Umbilical cord (tissue), 2 donors: Measurements from ENCODE around the gene SLMAP. TPM values are rescaled to one million over a fixed set of nuclear protein-coding genes. Genes with fewer than 3 reads are reported as not detected.

Experiments used
- DNase-seq: peaks from one replicate; pipeline ENCODE4 v3.0.0-alpha.2; 2015; ENCODE audit warnings: low spot score
- total RNA-seq: library from RNA; depleted of rRNA; stranded (reverse); fragments of >200 nt; gene quantifications from one replicate; pipeline ENCODE4 v1.2.3, GENCODE V29; 2014; ENCODE audit warnings: low replicate concordance; ENCODE audit not compliant: insufficient read depth

SLMAP gene, protein sequence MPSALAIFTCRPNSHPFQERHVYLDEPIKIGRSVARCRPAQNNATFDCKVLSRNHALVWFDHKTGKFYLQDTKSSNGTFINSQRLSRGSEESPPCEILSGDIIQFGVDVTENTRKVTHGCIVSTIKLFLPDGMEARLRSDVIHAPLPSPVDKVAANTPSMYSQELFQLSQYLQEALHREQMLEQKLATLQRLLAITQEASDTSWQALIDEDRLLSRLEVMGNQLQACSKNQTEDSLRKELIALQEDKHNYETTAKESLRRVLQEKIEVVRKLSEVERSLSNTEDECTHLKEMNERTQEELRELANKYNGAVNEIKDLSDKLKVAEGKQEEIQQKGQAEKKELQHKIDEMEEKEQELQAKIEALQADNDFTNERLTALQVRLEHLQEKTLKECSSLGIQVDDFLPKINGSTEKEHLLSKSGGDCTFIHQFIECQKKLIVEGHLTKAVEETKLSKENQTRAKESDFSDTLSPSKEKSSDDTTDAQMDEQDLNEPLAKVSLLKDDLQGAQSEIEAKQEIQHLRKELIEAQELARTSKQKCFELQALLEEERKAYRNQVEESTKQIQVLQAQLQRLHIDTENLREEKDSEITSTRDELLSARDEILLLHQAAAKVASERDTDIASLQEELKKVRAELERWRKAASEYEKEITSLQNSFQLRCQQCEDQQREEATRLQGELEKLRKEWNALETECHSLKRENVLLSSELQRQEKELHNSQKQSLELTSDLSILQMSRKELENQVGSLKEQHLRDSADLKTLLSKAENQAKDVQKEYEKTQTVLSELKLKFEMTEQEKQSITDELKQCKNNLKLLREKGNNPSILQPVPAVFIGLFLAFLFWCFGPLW
- total RNA-seq: 805 TPM

DNA sequence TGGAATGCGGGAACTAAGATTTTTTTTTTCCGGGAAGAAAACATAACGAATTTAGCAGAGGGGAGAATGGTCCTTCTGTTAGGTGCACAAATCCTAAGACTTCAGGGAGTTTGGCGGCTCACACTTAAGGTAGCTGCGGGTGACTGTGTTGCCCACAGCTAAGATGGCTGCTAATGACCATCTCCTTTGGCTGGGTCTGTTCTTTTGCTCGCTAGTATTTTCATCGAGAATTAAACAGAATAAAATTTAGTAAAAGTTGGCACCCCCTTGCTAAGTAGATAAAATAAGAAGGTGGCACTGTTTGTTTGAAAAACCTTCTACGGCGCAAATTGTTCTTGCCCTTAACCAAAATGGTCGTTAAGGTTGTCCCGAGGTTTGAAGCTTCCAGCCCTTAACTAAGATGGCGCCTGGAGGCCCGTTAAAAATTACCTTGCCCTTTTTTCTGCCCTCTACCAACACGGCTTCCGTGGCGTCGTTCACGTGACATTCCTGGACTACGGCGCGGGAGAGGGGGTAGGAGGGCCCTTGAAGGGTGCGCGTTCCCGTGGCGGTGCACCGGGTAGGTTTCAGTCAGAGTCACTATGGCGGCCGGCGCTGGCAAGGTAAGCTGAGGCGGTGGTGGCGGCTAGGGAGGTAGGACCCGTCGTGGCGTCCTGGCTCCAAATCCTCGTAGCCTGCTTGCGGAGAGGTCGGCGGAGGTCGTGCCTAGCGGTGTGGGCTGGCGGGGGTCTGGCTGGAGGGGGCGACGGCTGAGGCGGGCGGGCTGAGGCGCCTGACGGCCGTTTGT, at the start of gene SLMAP:
SLMAP (plus strand) TSS at position 569 of the 787 bp plus-strand sequence. CDS start 1,343 bp downstream, outside the sequence.
- peak; percentile 99 for DNase-seq

DNA sequence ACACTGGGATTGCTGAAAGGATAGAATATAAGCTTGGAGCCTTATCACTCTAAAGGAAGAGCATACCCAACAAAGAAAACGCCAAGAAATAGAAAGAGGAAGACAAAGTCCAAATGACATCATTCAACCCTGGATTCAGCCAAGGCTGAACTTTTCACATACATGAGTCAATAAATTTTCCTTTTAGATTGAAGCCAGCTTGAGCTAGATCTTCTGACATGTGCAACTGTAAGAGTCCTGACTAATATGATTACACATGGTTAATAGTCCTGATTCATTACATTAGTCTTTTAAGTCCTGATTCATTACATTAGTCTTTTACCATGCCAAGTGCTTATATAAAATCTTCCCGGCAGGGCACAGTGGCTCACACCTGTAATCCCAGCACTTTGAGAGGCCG, 49.6 kb upstream of the SLMAP start:
- no peak for DNase-seq

DNA sequence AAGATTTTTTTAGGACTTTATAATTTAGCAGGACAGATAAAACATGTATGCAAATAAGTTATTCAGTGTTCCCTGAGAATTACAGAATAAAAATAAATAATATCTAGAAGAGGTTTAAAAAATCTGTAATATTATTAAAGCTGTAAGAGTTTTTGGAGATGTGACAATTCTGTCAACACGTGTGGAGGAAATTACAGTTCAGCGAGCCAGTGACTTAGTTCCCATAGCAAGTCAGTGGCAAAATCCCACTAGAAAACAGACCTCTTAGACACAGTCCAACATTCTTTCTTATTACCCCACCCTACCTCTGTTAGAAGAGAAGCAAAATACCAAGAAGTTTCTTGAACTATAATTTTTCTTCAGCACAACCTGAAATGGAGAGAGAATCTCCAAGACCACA, 47.1 kb upstream of the SLMAP start:
- no peak for DNase-seq

DNA sequence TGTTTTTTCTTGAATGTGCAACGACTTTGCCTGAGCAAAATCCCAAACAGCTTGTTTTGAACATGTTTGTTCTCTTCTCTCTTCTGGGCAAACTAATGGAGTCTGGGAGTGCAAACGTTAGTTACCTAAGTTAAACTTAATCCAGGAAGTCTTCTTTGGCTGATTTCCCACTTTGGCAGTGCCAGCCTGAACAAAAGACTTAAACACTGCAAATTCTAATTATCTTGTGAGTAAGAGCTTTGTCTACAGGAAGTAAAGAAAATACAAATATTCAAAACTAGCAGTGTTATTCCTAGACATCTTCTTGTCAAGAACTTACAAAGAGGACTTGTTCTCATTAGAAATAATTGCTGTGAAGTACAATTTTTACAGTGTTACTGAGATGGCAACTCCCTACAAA, 46.5 kb upstream of the SLMAP start:
- DNase-seq: no peak

DNA sequence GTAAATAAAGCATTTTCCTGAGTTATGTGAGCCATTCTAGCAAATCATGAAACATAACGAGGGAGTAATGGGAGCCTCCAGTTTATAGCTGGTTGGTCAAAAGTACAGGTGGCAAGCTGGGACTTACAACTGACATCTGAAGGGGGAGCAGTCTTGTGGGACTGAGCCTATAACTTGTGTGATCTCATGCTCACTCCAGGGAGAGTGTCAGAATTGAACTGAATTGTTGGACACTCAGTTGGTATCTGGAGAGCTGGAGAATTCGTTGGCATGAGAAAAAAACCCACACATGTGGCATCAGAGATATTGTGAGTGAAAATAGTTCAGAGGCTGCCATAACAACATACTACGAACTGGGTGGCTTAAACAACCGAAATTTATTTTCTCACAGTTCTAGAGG, 40.4 kb upstream of the SLMAP start:
- no peak for DNase-seq

DNA sequence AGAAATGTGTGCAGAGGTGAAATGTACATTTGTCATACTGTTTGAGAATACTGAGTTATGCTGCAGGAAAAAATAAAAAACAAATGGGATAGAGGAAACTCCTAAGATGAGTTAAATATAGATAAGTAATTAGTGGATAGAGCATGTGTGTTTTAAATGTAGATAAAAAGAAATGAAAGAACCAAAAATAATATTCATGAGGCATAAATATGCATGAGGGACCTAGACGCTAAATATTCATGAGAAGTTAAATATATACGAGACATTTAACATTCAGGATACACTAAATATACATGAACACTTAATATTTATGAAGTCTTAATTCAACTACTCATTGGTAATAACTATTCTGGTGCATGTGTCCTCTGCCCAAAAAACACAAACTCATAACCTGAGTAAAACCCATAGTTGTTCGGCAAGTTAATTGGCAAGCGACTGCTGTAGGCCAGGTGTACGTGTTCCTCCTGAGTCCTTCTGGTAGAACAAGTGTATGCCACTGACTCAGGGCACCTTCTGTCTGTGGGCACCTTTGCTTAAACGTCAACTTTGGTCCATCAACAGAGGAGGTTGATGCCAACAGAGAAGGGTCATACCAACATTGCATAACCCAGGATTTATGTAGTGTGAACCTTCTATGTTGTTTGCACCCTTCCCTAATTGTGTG, 38.8 kb upstream of the SLMAP start:
- DNase-seq: no peak

DNA sequence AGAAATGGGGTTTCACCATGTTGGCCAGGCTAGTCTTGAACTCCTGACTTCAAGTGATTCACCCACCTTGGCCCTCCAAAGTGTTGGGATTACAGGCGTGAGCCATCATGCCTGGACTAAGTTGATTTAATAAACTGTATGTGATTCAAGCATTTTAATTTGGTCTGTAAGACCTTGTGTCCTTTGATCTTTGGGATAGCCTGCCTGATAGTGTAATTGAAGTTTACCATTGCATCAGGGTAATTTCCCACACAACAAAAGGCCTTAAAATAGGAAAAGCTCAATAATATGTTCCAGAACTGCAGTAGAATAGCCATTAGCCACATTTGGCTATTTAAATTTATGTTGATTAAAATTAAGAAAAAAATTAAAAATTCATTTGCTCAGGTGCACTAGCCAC, 38.0 kb upstream of the SLMAP start:
- DNase-seq: no peak

DNA sequence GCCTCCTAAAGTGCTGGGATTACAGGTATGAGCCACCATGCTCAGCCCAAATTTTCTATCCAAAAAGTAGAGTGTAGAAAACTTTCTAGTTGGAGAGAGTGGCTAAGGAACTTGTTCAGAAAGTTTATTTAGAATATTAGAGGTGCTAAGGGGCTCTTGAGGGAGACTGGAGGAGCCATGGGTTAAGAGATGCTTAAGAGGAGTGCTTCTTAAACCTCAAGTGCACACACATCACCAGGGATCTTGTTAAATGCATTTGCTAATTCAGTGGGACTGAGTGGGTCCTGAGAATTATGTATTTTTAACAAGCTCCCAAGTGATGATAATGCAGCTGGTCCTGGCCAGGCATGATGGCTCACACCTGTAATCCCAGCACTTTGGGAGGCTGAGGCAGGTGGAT, 29.7 kb upstream of the SLMAP start:
- no peak for DNase-seq

DNA sequence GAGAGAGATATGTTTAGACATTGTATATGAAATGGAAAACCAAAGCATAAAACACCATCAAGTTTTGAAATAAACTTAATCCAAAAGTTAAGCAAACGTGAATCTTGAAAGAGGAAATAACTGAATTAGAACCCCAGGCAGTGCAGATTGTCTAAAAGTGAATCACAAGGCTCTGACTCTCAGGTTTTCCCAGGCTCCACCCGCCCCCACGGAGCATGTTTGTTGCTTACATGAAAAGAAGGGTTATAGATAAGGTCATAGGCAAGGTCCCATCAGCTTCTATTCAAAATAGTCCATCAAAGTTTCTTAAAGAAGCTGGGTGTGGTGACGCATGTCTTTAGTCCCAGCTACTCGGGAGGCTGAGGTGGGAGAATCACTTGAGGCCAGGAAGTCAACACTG, 29.0 kb upstream of the SLMAP start:
- no peak for DNase-seq

DNA sequence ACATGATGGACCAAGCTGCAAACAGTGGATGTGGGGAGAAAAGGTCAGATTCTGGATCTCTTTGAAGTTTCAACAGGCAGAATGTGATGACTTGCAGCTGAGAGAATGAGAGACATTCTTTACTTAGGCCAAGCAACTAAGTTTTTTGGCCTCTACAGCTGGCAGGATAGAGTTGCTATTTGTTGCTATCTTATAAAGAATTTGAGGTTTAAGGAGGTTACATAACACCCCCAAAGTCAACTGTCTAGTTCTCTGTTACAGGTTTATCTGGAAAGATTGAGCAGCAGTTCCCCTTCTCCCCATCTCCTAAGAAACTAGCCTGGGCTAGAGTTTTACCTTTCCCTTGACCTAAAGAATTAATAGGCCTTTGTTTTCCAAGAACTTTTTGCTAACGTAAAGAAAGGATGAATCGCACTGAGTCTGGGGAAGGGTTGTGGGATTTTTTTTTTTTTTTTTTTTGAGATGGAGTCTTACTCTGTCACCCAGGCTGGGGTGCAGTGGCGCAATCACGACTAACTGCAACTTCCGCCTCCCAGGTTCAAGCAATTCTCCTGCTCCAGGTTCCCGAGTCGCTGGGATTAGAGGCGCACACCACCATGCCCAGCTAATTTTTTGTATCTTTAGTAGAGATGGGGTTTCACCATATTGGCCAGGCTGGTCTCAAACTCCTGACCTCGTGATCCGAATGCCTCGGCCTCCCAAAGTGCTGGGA, 26.6 kb upstream of the SLMAP start:
- peak; percentile 56 for DNase-seq

DNA sequence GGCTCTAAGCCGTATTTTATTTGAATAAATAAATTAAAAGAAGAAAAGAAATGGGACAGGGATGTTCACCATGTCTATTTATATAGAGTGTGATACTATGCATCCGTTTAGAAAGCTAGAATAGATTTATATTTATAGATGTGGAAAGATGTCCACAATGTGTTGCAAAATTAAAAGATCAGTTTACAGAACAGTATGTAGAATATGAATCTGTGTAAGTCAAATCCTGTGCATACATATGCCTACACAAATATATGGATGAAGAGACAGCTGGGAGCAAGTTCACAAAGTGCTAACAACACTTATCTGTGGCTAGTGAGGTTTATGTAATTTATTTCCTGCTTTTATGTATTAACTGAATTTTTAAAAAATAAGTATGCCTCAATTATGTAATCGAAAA, 25.4 kb upstream of the SLMAP start:
- DNase-seq: no peak

DNA sequence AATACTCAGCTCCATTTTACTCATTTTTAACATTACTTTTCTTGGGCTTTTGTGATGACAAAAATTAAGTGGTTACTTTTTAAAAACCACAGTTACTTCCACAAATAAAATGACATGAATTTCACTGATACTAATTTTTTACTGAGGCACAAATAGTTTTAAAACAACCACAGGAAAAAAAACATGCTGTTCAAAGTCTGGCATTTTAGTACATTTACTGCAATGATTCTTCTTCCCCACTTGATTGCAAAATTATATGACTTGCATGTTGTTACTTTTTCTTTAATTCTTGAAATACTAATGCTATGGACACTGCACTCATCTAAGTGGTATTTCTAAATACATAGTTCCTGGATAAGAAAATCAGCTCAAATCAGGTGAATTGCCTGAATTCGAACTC, 24.8 kb upstream of the SLMAP start:
- DNase-seq: no peak

DNA sequence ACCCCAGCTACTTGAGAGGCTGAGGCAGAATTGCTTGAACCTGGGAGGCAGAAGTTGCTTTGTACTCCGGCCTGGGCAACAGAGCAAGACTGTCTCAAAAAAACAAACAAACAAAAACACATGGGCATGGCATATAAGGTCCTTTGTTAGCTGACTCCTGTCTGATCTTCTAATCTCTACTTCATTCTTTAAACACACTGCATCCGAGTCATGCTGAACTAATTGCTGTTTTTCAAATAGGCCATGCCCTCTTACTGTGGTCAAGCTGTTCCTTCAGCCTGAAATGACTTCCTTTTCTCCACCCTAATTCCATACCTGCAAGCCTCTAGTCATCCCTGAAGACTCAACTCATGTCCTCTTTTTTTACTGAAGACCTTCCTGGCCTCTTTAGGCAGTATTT, 22.3 kb upstream of the SLMAP start:
- no peak for DNase-seq

DNA sequence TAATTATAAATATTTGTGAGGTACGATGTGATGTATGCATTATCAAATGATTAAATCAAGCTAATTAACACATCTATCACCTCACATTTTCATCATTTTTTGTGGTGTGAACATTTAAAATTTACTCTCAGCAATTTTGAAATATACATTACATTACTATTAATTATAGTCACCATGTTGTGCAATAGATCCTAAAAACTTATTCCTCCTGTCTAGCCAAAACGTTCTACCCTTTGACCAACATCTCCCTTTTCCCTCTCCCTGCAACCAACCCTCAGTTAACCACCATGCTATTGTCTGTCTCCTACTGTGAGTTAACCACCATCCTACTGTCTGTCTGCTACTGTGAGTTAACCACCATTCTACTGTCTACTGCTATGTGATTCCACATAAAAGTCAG, 20.7 kb upstream of the SLMAP start:
- no peak for DNase-seq

DNA sequence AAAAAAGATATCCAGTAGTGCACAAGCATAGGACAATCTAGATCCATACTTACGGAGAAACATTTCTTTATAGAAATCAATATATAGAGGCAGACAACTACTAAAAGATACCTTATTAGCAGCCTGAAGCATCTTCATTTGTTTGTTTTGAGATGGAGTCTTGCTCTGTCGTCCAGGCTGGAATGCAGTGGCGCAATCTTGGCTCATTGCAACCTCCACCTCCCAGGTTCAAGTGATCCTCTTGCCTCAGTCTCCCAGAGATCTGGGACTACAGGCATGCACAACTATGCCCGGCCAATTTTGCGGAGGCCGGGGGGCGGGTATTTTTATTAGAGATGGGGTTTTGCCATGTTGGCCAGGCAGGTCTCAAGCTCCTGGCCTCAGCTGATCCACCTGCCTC, 18.3 kb upstream of the SLMAP start:
- no peak for DNase-seq

DNA sequence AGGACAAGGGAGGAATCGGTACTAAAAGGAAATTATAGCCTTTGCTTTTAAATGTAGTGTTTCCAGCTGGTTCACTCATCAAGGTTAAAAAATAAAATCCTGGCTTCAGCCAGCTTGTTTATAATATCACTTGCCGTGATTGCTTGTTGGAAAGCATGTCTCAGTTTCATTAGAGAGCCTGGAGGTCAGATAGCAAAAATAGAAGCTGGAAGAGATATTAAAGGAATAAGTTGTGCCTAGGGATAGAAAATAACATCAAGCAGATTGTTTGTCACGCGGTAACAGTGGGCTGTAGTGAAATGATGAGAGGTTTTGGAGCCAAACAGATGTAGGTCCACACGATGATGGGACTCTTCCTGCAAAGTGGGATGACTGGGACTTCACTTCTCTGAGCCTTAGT, 17.7 kb upstream of the SLMAP start:
- no peak for DNase-seq

DNA sequence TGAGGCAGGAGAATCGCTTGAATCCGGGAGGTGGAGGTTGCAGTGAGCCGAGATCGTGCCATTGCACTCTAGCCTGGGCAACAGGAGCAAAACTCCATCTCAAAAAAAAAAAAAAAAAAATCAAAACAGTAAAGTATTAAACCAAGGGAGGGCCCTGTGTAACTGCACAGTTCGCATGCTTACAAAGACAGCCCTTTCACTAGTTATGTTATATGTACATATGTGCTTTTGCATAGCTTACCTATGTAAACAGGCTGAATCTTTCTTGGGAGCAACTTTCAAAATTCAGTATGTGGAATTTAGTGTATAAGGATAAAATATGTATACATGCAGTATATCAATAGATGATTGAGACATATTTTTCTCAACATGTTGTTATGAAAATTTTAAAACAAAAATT, 16.1 kb upstream of the SLMAP start:
- no peak for DNase-seq

DNA sequence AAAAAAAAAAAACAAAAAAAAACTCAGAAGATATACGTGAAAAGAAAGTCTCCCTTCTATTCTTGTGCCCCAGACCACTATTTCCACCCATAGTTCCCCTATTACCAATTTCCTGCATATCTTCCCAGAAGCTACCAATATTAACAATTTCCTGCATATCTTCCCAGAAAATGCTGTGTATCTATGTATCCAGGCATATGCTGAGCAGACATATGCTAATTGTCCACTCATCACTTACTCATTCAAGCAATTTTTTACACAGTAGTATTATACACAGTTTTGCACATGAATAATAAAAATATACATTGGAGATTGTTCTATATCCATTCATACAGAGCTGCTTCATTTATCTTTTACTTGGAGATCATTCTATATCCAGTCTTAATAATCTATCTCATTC, 12.6 kb upstream of the SLMAP start:
- DNase-seq: no peak

DNA sequence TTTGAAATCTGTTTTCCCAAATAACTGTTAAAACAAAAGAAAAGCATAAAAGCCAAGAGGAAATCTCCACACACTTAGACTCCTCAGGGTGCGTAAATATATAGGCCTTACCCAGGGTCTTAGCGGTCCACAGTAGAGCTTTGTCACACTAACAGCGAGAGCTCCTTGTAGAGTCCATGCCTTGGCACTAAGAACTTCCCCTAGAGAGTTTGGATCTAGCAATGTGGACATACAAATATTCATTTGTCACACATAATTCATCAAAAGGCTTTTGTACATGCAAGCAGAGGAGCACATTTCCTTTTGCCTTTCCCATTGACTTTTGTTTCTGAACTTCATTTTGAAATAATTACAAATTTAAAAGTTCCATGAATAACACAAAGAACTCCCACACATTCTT, 11.0 kb upstream of the SLMAP start:
- no peak for DNase-seq

DNA sequence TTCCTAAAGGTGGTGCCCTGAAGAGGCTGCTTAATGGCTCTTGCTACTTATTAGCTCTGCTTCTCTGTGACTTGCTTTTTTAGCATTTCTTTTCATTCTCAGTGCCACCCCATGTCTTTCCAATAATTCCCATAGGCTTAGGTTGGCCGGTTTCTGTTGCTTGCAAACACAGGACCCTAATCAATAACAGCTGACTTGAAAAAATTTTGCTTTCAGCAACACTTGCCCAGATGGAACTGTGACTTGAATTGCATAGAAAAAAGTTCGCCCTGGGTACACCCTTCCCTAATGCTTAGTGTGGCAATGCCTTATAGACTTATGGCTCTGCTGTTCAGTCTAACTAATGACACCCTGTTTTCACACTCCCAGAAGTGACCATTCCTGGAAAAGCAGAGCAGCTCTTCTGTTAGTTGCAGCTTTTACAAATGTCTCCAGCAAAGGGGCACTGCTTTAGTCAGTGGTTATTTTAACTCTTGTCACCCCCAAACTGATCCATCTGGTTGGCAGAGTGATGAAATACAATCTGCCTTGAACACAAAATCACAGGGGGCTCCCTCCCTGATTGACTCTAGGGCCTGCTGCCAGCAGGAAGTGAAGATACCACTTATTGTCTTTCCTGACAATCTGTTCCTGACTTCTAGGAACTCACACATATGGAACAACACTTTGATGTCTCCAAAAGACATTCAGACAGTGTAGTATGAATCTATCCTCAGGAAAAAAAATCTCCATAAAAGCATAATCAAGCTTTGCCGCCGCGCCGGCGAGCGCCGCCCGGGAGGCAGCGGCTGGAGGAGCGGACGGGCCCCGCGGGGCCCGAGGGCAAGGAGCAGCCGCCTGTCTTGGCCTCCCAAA, 9.7 kb upstream of the SLMAP start:
- DNase-seq: no peak
